K562 (cell line): Measurements from ENCODE around the gene DHRS13. TPM values are rescaled to one million over a fixed set of nuclear protein-coding genes. Genes with fewer than 3 reads are reported as not detected.
A peak's percentile ranks its signal among the peaks of the same experiment; 100 is the strongest.

ENCODE experiments used
- AFF4 ChIP-seq: sonication (generic); formaldehyde crosslinking; IDR thresholded peaks from 2 replicates; pipeline ENCODE4 v1.8.0; 2023; ENCODE audit warnings: mild to moderate bottlenecking, missing genetic modification reagents
- BHLHE40 ChIP-seq: IDR thresholded peaks from 2 replicates; pipeline ENCODE4 v1.6.1; 2011; ENCODE audit warnings: low read length, improper control_type of control experiment
- CHAMP1 ChIP-seq: fragments of 450-650 bp; IDR thresholded peaks from 2 replicates; pipeline ENCODE4 v1.6.1; 2016; ENCODE audit warnings: mild to moderate bottlenecking
- DMBX1 ChIP-seq: fragments of 250-450 bp; sonication (Bioruptor Pico); IDR thresholded peaks from 2 replicates; pipeline ENCODE4 v1.8.0; 2022; ENCODE audit warnings: inconsistent platforms, mild to moderate bottlenecking, moderate library complexity, borderline replicate concordance
- KLF16 ChIP-seq: IDR thresholded peaks from 2 replicates; pipeline ENCODE4 v1.6.1; 2016; ENCODE audit warnings: antibody characterized with exemption
- NR2C1 ChIP-seq, 2 experiments: fragments of 450-650 bp; IDR thresholded peaks; 2 replicates each; pipeline ENCODE4 v1.6.1; 2017; ENCODE audit warnings: mild to moderate bottlenecking in 2 of 2, antibody characterized with exemption in 1 of 2, inconsistent platforms in 1 of 2, missing compliant biosample characterization in 1 of 2, missing genetic modification characterization in 1 of 2
- PREB ChIP-seq: sonication (generic); formaldehyde crosslinking; IDR thresholded peaks from 2 replicates; pipeline ENCODE4 v1.8.1; 2023; ENCODE audit warnings: mild to moderate bottlenecking, missing genetic modification reagents
- PTBP1 ChIP-seq: fragments of 200-400 bp; formaldehyde crosslinking; IDR thresholded peaks from 2 replicates; pipeline ENCODE4 v1.6.1; 2017; ENCODE audit warnings: low read depth, low read length
- RBM39 ChIP-seq: fragments of 200-400 bp; formaldehyde crosslinking; optimal IDR thresholded peaks from 2 replicates; pipeline ENCODE3; 2018; ENCODE audit warnings: low read depth, low read length
- SREBF1 ChIP-seq: fragments of 150-350 bp; IDR thresholded peaks from 2 replicates; pipeline ENCODE4 v1.6.1; 2014; ENCODE audit warnings: antibody characterized with exemption, low read depth, low read length, borderline replicate concordance
- TCFL5 ChIP-seq: fragments of 250-450 bp; sonication (Bioruptor Pico); conservative IDR thresholded peaks from 2 replicates; pipeline ENCODE4 v1.6.1; 2021; ENCODE audit warnings: mild to moderate bottlenecking, moderate library complexity, matching md5 sums
- THAP7 ChIP-seq: fragments of 250-450 bp; sonication (Bioruptor Pico); IDR thresholded peaks from 2 replicates; pipeline ENCODE4 v1.5.0; 2021
- ZBTB26 ChIP-seq: fragments of 450-650 bp; formaldehyde crosslinking; IDR thresholded peaks from 2 replicates; pipeline ENCODE4 v1.4.0; 2022; ENCODE audit warnings: missing genetic modification characterization
- ZNF143 ChIP-seq: sonication (generic); formaldehyde crosslinking; IDR thresholded peaks from 2 replicates; pipeline ENCODE4 v1.9.0; 2022; ENCODE audit warnings: mild to moderate bottlenecking, missing genetic modification reagents
- ZNF354B ChIP-seq: fragments of 250-450 bp; sonication (Bioruptor Pico); IDR thresholded peaks from 2 replicates; pipeline ENCODE4 v1.4.0; 2020
- ZNF584 ChIP-seq: fragments of 200-800 bp; sonication (Bioruptor generic); IDR thresholded peaks from 2 replicates; pipeline ENCODE4 v1.6.1; 2016; ENCODE audit warnings: low read depth, mild to moderate bottlenecking, missing genetic modification characterization, missing compliant biosample characterization
- ZNF668 ChIP-seq: fragments of 250-450 bp; sonication (Bioruptor Pico); IDR thresholded peaks from 2 replicates; pipeline ENCODE4 v1.8.0; 2022; ENCODE audit warnings: mild to moderate bottlenecking, inconsistent platforms
- polyA plus RNA-seq, 8 experiments: library from polyadenylated mRNA; depleted of rRNA in 4 of 8; stranded (reverse) in 5 of 8; unstranded in 3 of 8; fragments of >200 nt; fragmentation: Nextera tagmentation in 2 of 8; fragmentation: Illumina TruSeq in 1 of 8; extraction: Ambion mirVana in 2 of 8; extraction: Trizol in 1 of 8; gene quantifications; 2 replicates each; pipeline versions ENCODE4 v1.2.1 to v1.2.3, GENCODE V29; 2011 to 2014; ENCODE audit warnings: inconsistent platforms in 1 of 8, missing spikeins in 1 of 8
- total RNA-seq, 7 experiments: library from RNA; depleted of rRNA in 6 of 7; stranded (reverse); fragments of >200 nt in 6 of 7; fragmentation: Illumina TruSeq in 2 of 7; extraction: Trizol in 2 of 7; gene quantifications; 2 replicates each; pipeline versions ENCODE4 v1.2.1 to v1.2.3, GENCODE V29; 2011 to 2021; ENCODE audit warnings: low replicate concordance in 1 of 7

The DHRS13 gene
- total and polyA plus RNA-seq, 9 of the 15 experiments (the other 6 are each of a cell fraction or from before 2014, with no cell fraction given): 0.32 to 52.3 (median 34.3) TPM; not detected in 1

GRCh38 chr17:28901866-28902818 is 737 bp downstream of the DHRS13 start (continued):
- TF ChIP-seq PREB (CRISPR knock-in tag) (no peak), BHLHE40 (peak; percentile 30; the same call in 1 of the 2 replicates), DMBX1 (CRISPR knock-in tag) (no peak), NR2C1 (IDR thresholded peaks at IDR 0.05) (peak; percentile 71; the same call in 1 of the 2 replicates), NR2C1 (tag; IDR thresholded peaks at IDR 0.05) (peak; percentile 75), SREBF1 (0 out of 2 replicates have a peak, but pooled peaks have one; percentile 4), RBM39 (no peak), ZNF143 (CRISPR knock-in tag) (0 out of 2 replicates have a peak, but pooled peaks have one; percentile 10), ZBTB26 (CRISPR knock-in tag) (peak; percentile 50; the same call in 1 of the 2 replicates), CHAMP1 (no peak), ZNF584 (CRISPR knock-in tag) (peak; percentile 9; the same call in 1 of the 2 replicates), AFF4 (peak; percentile 58; the same call in 1 of the 2 replicates), THAP7 (peak; percentile 87), TCFL5 (CRISPR knock-in tag) (no peak), KLF16 (no peak), ZNF668 (0 out of 2 replicates have a peak, but pooled peaks have one; percentile 21), ZNF354B (no peak), PTBP1 (0 out of 2 replicates have a peak, but pooled peaks have one; percentile 0)
